Stimulated activated naive CD4-positive, alpha-beta T cell (primary cell): ENCODE data around the gene PPM1L.

ENCODE experiments used
- DNase-seq, 6 experiments: peaks; one replicate each; lab custom pipeline; 2025; lab: John Stamatoyannopoulos, UW

The PPM1L gene

DNA sequence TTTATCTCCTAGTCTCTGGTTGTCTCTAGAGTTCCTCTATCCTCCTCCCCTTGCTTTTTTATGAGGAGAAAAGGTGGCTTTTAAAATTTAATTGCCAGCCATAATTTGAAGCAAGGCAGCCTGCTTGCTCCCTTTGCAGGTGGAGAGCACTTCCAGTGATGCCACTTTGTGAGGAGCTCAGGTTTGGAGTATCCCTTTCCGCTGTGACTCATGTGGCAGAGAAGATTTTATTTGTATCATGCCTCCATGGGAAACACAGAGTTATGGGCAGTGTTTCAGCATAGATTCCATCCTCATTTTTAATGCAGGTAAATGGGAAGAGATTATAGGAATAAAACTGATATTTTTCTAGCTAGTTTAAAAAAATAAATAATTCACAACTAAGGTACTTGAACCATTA lies 7.0 kb downstream of the PPM1L start:
- no peak for DNase-seq

DNA sequence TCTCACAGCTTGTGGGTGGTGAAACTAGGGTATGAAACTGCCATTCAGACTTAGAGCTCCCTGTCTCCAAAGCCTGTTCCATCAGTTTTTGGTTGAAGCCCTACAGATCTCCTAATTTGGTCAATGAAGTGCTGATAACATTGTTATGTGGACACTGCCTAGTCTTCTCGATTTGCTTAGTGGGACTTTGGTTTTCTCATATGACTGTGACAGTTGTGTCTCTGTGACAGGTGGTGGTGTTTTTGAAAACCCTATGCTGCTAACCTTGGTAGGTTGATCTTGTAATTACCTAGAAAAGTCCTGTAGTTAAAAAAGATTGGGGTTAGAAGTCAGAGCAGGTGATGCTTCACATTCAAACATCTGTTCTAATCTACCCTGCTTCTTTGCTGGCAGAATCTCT lies 9.2 kb downstream of the PPM1L start:
- DNase-seq = no peak

DNA sequence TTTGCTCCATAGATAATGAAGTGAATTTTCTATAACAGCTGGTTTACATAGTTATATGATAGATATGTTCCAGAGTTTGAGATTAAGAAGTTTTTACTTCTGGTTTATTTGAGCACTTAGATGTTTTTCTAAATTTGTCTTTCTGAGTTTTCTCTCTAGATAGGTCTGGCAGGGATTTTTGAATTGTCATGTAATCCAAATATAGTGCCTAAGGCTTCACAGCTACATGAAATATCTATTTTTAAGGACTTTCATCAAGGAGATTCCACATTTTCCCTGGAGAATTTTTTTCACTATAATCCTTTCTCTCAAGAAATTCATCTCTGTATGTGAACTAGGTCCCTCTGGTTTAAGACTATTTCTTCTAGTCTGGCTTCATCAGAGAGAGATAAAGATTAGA lies 12.0 kb downstream of the PPM1L start:
- DNase-seq = no peak

DNA sequence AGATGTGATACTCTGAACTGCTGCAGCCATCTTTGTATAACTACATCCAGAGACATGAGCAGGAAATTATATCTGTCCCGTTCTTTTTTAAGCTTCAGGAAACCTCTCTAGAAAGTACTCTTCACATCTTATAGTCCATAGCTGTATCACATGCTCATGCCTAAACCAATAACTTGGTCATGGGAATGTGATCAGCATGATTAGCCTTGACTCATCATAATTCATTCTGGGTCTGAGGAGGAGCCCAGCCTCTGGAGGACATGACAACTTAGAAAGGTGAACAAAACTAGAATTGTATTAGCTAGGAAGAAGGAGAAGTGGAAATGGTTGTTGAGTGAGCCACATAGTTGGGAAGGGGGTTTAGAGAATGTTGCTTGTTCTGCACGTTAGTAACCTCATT lies 12.9 kb downstream of the PPM1L start:
- no peak for DNase-seq

DNA sequence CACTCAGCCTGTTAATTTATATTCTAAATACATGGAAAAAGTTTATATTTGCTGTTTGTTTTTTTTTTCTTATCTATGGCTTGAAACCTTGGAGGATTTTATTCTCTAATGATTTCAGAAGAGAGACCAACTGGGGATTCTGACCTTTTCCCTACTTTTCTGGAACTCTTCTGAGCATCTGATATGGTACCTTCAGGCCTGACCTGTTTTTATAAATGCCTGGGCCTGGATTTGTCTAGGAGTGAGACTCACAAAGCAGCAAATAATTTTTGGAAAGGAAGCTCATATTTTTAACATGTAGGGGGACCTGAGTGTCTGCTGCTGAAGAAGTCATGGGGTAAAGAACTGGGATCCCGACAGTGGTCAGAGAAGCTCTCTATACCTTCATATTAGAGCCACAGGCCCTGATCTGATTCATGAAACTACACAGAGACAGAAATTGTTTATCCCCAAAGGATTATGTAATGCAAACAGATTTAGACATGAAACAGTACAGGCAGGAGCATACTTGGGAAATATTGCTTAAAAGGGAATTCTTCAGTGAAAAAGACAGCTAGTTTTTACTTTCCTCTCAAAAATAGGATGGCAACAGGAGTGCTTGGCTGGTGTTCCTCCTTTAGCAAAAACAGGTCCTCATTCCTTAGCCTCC lies 15.9 kb downstream of the PPM1L start:
- no peak for DNase-seq

DNA sequence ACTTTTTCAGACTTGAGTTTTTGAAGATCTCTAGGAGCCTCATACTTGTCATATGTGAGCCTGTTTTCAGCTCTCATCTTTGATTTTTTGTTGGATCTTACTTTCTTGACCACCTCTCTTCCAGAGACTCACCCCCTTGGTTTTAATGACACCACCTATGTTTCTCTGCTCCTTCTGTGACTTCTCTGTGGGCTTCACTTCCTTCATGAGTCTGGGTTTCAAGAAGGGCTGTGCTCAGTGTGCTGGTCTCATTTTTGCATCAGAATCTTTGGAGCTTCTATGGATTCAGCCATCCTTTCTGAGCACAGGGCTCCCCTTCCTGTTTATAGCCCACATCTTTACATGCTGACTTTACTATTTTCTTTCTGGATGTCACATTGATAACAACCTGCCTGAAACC lies 17.7 kb downstream of the PPM1L start:
- no peak for DNase-seq

DNA sequence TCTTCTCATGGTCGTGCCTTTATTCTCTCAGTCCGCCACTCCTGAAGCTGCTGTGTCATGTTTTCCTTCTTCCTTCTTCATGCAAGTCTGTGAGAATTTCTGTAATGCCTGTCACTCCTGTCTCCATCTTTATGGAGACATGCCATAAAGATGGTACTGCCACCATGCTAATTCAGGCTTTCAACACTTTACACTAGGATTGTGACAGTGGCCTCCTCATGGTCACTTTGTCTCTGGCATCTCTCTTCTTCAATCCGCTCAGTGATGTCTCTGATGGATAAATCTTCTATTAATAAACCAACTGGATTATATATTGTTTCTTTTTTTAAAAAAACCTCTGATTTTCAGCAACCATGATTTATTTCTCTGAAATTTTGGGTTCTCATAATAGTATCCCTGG lies 18.1 kb downstream of the PPM1L start:
- DNase-seq = no peak

DNA sequence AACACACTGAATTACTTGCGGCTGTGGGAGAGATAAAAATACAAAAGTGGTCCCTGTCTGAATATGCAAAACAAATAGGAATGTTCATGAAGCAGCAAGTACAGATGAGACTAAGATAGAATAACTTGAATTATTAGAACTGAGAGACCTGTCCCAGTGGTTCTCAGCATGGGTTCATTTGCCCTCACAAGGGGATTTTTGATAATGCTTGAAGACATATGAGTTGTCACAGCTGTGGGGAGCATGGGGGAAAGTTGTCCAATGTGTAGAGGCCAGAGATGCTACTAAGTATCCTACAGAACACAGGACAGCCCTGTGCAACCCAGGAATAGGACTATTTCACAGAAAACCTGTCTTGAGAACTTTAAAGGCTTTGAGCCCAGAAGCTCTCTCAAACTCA lies 22.4 kb downstream of the PPM1L start:
- DNase-seq = no peak

DNA sequence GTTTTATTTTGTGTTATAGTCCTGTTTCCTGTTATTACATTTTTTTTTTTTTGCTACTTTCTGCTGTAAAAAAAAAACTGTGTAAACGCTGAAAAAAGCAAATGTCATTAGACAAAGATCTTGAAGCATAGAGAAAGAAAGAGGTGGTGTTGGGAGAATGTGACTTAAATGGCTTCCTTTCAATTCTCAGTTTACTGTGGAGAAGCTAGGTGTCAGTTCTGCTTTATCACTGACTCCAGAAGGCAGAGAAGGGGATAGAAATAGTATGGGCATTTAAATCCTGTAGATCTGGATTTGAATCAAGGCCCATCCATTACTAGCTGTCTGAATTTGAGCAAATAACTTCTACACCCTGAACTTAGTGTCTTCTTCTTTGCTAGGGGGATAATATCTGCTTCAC lies 23.0 kb downstream of the PPM1L start:
- no peak for DNase-seq

DNA sequence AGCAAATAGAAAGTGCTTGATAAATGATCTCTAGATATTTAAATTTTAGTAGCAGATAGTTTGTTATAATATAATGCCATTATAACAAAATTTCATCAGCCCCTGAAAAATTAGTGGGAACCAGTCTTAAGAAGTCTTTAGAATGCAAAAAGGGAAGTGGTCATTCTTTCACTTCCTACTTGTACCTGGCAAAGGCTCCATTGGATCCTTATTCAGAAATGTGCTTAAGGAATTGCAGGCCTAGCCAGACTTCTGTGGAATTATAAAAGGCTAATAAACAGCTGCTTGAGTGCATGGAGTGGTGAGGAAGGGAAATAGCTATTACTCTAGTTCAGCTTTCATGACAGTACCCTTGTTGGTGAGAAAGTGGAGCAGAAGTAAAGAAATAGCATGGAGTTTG lies 24.2 kb downstream of the PPM1L start:
- no peak for DNase-seq

DNA sequence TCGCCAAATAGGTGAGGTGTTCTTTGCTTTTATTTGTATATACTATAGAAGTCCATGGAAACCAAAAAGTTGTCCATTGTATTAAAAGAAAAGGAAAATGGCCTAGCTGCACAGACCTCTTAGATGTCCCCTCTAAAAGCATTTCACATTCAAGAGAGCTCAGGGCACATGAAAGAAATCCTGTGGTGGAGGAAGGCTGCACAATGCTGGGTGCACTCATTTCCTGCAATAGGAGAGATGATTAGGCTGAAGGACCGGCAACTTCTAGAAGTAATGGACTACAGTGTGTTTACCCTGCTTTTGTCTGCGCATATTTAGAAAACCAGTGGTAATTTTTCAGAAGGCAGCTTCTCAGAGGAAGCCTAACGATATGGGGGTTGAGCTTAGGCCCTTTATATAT lies 25.4 kb downstream of the PPM1L start:
- no peak for DNase-seq

DNA sequence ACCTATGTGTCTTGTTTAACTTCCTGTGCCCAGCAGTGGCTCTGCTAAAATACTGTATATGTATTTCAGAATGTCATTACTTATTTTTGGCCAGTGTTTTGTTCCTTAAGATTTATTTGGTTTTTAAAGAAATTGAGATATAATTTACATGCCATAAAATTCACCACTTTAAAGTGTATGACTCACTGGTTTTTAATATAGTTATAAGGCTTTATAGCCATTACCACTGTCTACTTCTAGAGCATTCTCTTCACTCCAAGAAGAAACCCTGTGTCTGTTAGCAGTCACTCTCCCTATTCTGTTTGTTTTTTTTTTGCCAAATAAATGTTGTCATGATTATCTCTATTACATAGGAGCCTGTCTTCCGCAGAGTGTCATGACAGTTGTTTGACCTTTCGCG lies 25.8 kb downstream of the PPM1L start:
- DNase-seq = no peak

DNA sequence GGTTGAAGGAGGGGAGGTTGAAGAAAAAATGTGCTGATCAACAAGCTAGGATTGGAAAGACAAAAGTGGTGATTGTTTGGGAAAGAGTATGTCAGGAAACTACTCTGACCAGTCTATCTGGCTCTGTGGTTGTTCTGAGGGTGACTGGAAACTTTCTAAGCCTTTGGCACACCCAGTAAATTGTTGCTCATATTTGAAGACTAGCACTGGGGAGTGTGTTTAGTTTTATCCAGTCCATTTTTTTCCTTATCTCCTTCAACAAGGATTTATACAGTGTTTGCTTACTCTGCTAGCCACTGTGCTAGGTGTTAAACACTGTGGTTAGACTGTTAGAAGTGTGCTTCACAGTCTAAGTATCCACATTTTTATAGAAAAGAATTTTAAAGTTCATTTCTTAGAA lies 28.8 kb downstream of the PPM1L start:
- DNase-seq = no peak

DNA sequence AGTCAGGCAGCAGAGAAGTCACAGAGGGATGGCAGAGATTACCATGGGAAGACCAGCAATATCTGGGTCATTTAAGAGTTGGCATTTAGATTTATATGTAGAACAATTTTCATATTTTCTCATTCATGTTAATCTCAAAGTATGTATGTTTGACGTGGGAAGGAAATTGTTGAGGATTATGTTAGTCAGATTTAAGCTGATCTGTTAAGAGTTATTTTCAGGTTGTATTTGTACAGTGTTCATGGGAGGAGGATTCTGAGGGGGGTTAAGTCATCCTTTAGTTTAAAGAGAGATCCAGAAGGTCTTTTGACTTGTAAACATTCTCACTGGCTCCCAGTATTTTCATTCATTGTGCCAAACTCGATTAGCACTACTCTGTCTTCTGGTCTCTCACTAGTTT lies 34.7 kb downstream of the PPM1L start:
- DNase-seq = no peak

DNA sequence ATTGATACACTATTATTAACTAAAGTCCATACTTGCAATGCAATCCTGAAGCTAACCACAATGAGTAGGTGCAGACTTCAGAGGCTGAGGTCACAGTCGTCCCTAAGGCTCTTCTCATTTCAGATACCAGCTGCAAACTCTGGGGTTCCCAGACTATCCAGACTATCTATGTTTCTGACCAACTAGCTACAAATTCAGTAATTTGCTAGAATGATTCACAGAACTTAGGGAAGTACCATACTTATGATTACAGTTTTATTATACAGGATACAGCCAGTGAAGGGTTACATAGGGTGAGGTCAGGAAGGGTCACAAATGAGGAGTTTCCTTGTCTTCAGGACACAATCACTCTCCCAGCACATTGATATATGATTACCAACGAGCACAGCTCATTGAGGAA lies 36.5 kb downstream of the PPM1L start:
- no peak for DNase-seq

DNA sequence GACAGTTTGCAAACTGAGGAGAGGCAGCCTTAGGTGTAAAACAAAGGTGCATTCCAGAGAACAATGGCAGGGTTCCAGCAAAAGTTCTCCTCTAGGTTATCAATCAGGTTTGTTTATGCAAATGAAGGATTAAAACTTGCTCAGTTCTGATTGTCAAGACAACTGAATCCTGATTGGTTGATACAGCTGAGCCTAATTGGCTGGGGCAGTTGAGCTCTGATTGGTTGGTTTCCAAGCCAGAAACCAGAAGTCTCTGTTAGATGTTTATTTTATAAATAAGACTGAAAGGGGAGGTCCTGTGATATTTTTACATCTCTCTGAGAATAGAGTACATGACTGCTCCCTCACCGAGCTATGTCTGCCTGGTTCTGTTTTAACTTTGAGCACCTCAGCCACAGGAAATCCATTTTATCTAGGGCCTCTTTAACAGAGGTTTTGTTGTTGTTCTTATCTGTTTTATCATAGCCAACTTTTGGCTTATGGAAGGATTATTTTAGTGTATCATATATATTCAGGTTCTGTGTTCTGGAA lies 37.8 kb downstream of the PPM1L start:
- no peak for DNase-seq

DNA sequence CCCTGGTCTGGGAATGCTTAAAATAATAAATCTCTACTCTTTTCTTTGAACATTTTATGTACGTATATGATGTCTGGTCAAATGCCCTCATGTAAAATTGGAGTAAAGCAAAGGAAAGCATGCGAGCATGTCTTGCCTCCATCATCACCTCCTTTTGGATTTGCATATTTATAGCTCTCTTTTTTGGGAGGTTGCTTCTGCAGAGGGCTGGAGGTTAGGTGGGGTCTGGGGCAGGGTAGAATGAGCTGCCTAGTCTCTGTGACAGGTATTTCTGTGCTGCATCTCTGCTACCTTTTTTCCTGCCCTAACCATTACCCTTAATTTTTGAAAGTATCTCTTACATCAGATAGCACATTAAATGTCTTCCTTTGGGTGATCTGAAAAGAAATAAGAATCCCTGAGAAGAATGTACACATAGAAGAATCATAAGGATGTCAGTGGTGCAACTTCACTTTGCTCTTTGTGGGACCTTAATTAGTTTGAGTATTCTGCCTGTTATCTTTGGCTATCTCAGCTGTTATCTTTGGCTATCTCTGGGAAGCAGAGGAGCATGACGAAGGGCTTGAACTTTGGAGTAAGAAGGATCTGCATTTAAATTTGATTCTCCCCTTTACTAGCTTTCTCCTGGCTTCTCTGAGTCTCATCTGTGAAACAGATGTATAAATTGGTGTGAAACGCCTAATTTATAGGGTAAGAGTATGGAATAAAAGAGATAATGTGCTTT lies 40.2 kb downstream of the PPM1L start:
- DNase-seq = no peak

DNA sequence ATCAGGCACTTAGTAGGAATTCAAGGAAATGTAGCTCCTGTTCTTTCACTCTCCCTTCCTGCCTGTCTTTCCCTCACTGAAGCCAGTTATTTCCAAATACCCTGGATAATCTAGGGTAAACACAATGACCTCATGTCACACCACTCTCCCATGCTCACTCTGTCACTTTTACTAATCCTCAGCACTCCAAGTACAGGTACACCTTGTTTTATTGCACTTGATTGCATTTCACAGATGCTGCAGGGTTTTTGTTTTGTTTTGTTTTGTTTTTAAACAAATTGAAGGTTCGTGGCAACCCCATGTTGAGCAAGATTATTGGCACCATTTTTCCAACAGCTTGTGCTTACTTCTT lies 40.8 kb downstream of the PPM1L start:
- DNase-seq = peak in 1 of 6 experiments; percentile 0

DNA sequence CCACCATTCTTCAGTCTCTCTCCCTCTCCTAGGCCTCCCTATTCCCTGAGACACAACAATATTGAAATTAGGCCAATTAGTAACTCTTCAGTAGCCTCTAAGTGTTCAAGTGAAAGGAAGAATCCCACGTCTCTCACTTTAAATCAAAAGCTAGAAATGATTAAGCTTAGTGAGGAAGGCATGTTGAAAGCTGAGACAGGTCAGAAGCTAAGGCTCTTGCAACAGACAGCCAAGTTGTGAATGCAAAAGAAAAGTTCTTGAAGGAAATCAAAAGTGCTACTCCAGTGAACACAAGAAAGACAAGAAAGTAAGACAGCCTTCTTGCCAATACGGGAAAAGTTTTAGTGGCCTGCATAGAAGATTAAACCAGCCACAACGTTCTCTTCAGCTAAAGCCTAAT lies 41.3 kb downstream of the PPM1L start:
- no peak for DNase-seq

DNA sequence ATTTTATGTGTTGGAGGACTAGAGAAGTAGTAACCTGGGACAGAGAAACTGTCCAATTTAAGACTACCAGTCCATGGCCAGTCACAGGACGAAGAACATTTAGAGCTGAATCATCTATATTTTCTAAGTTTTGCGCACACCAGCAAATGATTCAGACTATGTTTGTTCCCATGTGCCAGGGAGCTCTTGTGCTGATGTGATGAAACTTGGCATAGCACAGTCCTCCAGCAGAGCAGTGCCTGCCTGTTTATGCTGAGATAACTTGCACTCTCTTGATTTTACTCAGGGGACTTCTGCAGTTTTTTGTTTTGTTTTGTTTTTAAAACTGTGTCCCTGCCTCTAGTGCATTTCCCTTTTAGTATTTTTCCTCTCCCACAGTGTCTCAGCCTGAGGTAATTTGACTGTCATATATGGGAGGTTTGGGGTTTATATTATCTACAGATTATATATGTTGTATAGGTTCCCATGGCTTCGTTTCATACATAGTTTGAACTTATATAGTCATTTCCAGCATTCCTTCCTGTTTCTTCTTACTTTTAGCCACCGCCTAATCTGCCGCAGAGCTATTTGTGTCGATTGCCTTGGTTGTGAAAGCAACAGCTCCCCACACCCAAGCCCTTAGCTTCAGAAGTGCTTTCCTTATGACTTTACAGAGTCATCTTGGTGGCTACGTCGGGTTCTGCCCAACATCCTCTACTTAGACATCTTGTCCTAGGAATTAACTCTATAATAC lies 45.5 kb downstream of the PPM1L start:
- peak in 2 of 6 experiments; percentile 34 to 39 for DNase-seq

DNA sequence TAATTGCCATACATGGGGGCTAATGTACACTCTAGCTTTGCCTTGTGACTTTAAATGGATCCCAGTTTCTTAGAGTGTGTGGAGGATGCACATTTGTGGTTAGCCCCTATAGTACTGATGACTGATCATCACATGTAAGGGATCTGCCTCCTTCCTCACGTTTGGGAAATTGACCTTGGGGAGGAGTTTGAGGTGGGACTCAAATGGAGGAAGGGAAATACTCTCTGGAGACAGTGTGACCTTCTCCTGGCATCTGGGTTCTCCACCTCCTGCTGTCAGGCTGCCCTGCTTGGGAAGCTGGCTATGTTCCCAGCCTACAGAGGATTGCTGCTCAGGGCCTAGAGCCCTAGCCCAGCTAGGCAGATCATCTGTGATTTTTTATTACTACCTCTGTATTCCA lies 48.7 kb downstream of the PPM1L start:
- DNase-seq = no peak

DNA sequence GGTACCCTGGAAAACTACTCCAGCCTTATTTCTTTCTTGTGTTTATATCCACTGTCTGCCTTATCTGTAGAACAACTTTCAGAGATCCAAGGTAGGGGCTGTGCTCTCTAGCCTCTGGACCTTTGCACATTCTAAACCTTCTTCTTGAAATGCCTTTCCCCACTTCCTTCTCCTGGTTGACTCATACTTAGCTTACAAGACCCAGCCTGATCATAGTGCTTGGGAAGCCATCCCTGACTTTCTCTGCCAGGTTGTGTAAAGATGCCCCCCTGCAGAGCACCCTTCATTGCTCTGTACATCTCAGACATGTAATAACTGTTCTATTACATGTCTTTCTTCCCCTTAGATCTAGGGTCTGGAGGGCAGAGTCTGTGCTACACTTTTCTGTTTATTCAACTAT lies 50.1 kb downstream of the PPM1L start:
- DNase-seq = no peak

DNA sequence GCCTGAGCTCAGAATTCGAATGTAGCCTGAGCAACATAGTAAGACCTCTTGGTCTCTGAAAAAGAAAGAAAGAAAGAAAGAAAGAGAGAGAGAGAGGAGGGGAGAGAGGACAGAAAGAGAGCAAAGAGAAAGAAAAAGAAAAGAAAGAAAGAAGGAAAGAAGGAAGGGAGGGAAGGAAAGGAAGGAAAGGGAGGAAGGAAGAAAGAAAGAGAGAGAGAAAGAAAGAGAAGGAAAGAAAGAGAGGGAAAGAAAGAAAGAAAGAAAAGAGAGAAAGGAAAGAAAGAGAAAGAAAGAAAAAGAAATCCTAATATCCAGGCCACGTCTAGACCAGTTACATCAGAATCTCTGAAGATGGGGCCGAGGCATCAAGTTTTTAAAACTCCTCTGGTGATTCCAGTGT lies 50.7 kb downstream of the PPM1L start:
- DNase-seq = no peak
